ENCODE results near the gene BRMS1.
A peak's percentile ranks its signal among the peaks of the same experiment; 100 is the strongest.
"Not testable (repeated sequence)": the region's sequence is repeated elsewhere in the genome, so short reads cannot be mapped to it uniquely, and the experiment has no call there.

BRMS1 gene
- 40.7 to 112 (median 81.5) reads per million in 9 experiments for total RNA-seq

DNA sequence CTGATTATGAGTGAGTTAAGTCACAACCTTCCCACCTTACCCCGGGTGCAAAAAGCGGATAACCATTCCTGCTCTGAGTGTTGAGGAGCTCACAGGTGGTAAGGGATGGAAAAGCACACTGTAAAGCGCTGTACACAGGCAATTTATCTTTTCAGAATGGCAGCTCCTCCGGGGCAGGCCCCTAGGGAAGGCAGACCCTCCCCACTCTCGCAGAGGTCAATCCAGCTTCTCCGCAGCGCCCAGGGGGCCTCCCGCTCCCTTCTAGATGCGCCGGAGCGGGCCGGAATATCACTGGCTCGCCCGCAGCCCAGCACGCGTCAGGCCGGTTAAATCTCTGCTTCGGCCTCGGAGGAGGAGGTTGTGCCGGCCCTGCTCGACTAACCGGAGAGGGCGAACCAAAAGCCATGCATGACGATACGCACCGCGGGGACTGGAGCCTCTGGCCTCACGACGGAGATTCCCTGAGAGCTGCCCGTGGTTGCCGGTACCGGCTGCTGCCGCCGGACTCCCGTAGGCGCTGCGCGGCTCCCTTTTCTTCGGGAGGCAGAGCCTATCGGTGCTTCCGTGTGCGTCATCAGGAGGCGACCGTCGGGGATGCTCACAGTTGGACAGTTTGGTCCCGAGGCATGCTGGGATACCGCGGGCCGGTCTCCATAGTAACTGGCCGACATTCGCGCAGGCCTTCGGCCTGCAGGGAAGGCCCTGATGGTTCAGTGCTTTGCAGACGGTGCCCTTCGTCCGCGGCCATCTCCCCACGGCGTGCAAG, at the start of gene BRMS1:
BRMS1 (minus strand) TSS at position 555 of the 766 bp plus-strand sequence. CDS start 2,870 bp downstream, outside the sequence.
- Mint-ChIP-seq H3K27ac (peak within 1 kb of the TSS; percentile 98 to 100), H3K9me3 (no peaks in the 10 kb centered on the region), H3K4me1 (ENCODE audit: low read depth in 2 of 2) (peaks cover 34 to 36% of the 10 kb centered on the region in 2 donors), H3K36me3 (ENCODE audit: insufficient read depth) (peaks cover 65% of the 10 kb centered on the region), H3K27me3 (no peaks in the 10 kb centered on the region), H3K4me3 (peak within 1 kb of the TSS; percentile 96 to 99)
- ATAC-seq (replicated peaks) (peak; percentile 85), DNase-seq (peak; percentile 93 to 96 (median 95))

DNA sequence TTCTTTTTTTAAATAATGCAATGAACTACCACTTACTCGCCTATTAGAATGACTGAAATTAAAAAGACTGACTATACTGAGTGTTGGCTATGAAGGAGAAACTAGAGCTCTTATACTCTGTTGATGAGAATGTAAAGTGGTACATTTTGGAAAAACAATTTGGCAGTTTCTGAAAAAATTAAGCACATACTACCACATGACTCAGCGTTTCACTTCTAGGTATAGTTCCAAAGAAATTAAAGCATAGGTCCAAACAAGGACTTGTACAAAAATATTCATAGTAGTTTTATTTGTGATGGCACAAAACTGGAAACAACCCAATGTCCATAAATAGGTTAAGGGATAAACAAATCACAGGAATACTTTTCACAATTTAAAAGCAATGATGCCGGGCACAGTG, 49.0 kb upstream of the BRMS1 start:
- Mint-ChIP-seq H3K36me3 (ENCODE audit: insufficient read depth) (no peaks in the 10 kb centered on the region), H3K9me3 (no peaks in the 10 kb centered on the region), H3K4me1 (ENCODE audit: low read depth in 2 of 2) (no peaks in the 10 kb centered on the region), H3K27me3 (peaks cover 10 to 15% of the 10 kb centered on the region in 2 donors), H3K27ac (no peak overlapping the region), H3K4me3 (no peak overlapping the region)
- DNase-seq (no peak), ATAC-seq (replicated peaks) (no peak)

GRCh38 chr11:66391322-66391721, 46.4 kb upstream of the BRMS1 start:
- ATAC-seq (replicated peaks) (no peak), DNase-seq (no peak)
- H3K4me3 Mint-ChIP-seq: no peak overlapping the region
- H3K36me3 Mint-ChIP-seq (ENCODE audit: insufficient read depth): no peaks in the 10 kb centered on the region
- H3K27me3 Mint-ChIP-seq: peaks cover 9 to 10% of the 10 kb centered on the region in 2 donors
- H3K9me3 Mint-ChIP-seq: no peaks in the 10 kb centered on the region
- H3K4me1 Mint-ChIP-seq (ENCODE audit: low read depth in 2 of 2): peaks cover under 1 to 2% of the 10 kb centered on the region in 2 donors
- H3K27ac Mint-ChIP-seq: no peak overlapping the region

GRCh38 chr11:66388780-66389386, 44.0 kb upstream of the BRMS1 start:
- Mint-ChIP-seq H3K4me1 (ENCODE audit: low read depth in 2 of 2) (peaks cover 3 to 7% of the 10 kb centered on the region in 2 donors), H3K27me3 (peaks cover 6 to 9% of the 10 kb centered on the region in 2 donors), H3K27ac (no peak overlapping the region), H3K4me3 (no peak overlapping the region), H3K36me3 (ENCODE audit: insufficient read depth) (peaks cover 2% of the 10 kb centered on the region), H3K9me3 (no peaks in the 10 kb centered on the region)
- ATAC-seq (replicated peaks) (peak; percentile 82), DNase-seq (peak; percentile 67 to 72 (median 72))

DNA sequence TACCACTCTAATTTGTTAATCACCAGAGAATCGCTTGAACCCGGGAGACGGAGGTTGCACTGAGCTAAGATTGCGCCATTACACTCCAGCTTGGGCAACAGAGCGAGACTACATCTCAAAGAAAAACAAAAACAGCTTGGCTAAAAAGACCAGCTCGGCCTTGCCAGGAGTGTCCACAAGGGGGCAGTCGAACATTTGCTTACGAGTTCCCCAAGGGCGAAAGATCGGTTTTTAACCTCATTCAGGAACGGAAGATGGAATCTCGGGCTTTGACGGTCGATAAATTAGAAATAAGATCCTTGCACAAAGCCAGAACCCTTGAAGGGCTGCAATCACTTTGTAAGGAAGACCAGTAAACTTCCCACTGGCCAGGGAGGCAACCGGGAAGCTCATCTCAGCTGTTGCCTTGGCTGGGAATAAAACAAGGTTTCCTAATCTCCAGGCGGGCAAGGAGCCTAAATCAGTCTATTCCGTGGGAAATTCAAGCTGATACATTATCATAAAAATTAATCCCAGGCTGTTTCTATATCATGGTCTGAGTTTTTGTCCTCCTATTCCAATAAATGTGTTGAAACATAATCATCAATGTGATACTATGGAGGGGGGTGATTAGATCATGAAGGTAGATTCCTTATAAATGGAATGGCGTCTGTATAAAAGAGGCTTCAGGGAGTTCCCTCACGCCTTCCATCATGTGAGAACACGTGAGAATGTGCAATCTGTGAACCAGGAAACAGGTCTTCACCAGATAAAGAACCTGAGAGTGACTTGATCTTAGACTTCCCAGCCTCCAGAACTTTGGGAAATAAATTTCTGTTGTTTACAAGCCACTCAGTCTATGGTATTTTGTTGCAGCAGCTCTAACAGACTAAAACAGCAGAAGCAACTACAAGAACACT, 41.5 kb upstream of the BRMS1 start:
- peaks cover 2% of the 10 kb centered on the region for H3K36me3 Mint-ChIP-seq (ENCODE audit: insufficient read depth)
- H3K4me1 Mint-ChIP-seq (ENCODE audit: low read depth in 2 of 2): peaks cover 3 to 7% of the 10 kb centered on the region in 2 donors
- H3K4me3 Mint-ChIP-seq: peak overlapping the region in 1 of 2 donors; percentile 38
- DNase-seq (peak; percentile 79 to 86 (median 85)), ATAC-seq (replicated peaks) (peak; percentile 78)
- H3K9me3 Mint-ChIP-seq: no peaks in the 10 kb centered on the region
- H3K27me3 Mint-ChIP-seq: no peaks in the 10 kb centered on the region
- no peak overlapping the region for H3K27ac Mint-ChIP-seq

GRCh38 chr11:66384316-66384715, 39.4 kb upstream of the BRMS1 start:
- not testable (repeated sequence) for ATAC-seq (replicated peaks); H3K4me1 Mint-ChIP-seq (ENCODE audit: low read depth in 2 of 2)

DNA sequence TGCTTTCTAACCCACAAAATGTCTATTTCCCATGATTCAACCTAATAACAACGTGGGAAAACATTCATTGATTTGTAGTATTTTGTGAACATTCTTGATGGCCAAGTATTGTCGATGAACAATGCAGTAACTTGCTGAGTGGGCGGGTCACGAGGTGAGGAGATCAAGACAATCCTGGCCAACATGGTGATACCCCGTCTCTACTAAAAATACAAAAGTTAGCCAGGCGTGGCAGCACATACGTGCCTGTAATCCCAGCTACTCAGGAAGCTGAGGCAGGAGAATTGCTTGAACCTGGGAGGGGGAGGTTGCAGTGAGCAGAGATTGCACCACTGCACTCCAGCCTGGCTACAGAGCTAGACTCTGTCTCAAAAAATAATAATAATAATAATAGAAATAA, 35.4 kb upstream of the BRMS1 start:
- H3K9me3 Mint-ChIP-seq; ATAC-seq (replicated peaks); DNase-seq; H3K4me1 Mint-ChIP-seq (ENCODE audit: low read depth in 2 of 2); H3K27me3 Mint-ChIP-seq; H3K36me3 Mint-ChIP-seq (ENCODE audit: insufficient read depth); H3K4me3 Mint-ChIP-seq; H3K27ac Mint-ChIP-seq: not testable (repeated sequence)

More at GRCh38 chr11:66384316-66384715, 39.4 kb upstream of the BRMS1 start:
- H3K27ac Mint-ChIP-seq; H3K4me3 Mint-ChIP-seq; H3K9me3 Mint-ChIP-seq; H3K27me3 Mint-ChIP-seq; DNase-seq; H3K36me3 Mint-ChIP-seq (ENCODE audit: insufficient read depth): not testable (repeated sequence)

- not testable (repeated sequence) for H3K36me3 Mint-ChIP-seq (ENCODE audit: insufficient read depth); H3K27me3 Mint-ChIP-seq; DNase-seq; H3K4me1 Mint-ChIP-seq (ENCODE audit: low read depth in 2 of 2); ATAC-seq (replicated peaks); H3K9me3 Mint-ChIP-seq; H3K4me3 Mint-ChIP-seq
- H3K27ac Mint-ChIP-seq: peak overlapping the region in 1 of 2 donors; percentile 67
Measured at GRCh38 chr11:66373690-66374287, 28.9 kb upstream of the BRMS1 start.

GRCh38 chr11:66373265-66373664, 28.4 kb upstream of the BRMS1 start:
- Mint-ChIP-seq H3K27ac (no peak overlapping the region), H3K27me3 (no peaks in the 10 kb centered on the region)

GRCh38 chr11:66371627-66372415, 26.9 kb upstream of the BRMS1 start, which contains the start of gene SLC29A2:
TSS of gene SLC29A2 (minus strand) at chr11:66371760. CDS start at chr11:66371591, 169 bp downstream.
- peak; percentile 58 to 67 (median 64) for DNase-seq
- Mint-ChIP-seq H3K27ac (peak within 1 kb of the TSS in 1 of 2 donors; percentile 81), H3K27me3 (no peaks in the 10 kb centered on the region), H3K4me3 (peak within 1 kb of the TSS; percentile 82 to 87), H3K36me3 (ENCODE audit: insufficient read depth) (no peaks in the 10 kb centered on the region), H3K9me3 (no peaks in the 10 kb centered on the region), H3K4me1 (ENCODE audit: low read depth in 2 of 2) (peaks cover 0 to 7% of the 10 kb centered on the region in 2 donors)
- ATAC-seq (replicated peaks): peak; percentile 79

More at GRCh38 chr11:66373265-66373664, 28.4 kb upstream of the BRMS1 start:
- Mint-ChIP-seq H3K4me1 (ENCODE audit: low read depth in 2 of 2) (peaks cover 0 to 7% of the 10 kb centered on the region in 2 donors), H3K4me3 (no peak overlapping the region), H3K9me3 (no peaks in the 10 kb centered on the region), H3K36me3 (ENCODE audit: insufficient read depth) (no peaks in the 10 kb centered on the region)
- ATAC-seq (replicated peaks) (no peak), DNase-seq (no peak)

- H3K4me1 Mint-ChIP-seq (ENCODE audit: low read depth in 2 of 2): peaks cover 0 to 7% of the 10 kb centered on the region in 2 donors
- DNase-seq (no peak), ATAC-seq (replicated peaks) (no peak)
- H3K9me3 Mint-ChIP-seq: no peaks in the 10 kb centered on the region
- peak overlapping the region in 1 of 2 donors; percentile 66 for H3K27ac Mint-ChIP-seq
- no peaks in the 10 kb centered on the region for H3K36me3 Mint-ChIP-seq (ENCODE audit: insufficient read depth)
- no peaks in the 10 kb centered on the region for H3K27me3 Mint-ChIP-seq
- H3K4me3 Mint-ChIP-seq: peak overlapping the region in 1 of 2 donors; percentile 11
Measured at GRCh38 chr11:66369073-66369894, 24.4 kb upstream of the BRMS1 start.
